Hematopoietic multipotent progenitor cell treated with erythropoietin and hydrocortisone succinate and interleukin-3 and kit ligand, for 4 days (in vitro differentiated cells): Measurements from ENCODE around the gene PARN.
"Not testable (repeated sequence)": the region's sequence is repeated elsewhere in the genome, so short reads cannot be mapped to it uniquely, and the experiment has no call there.

Experiments
- DNase-seq: peaks from one replicate; pipeline ENCODE4 v3.0.0-alpha.2; 2015

The PARN gene

DNA sequence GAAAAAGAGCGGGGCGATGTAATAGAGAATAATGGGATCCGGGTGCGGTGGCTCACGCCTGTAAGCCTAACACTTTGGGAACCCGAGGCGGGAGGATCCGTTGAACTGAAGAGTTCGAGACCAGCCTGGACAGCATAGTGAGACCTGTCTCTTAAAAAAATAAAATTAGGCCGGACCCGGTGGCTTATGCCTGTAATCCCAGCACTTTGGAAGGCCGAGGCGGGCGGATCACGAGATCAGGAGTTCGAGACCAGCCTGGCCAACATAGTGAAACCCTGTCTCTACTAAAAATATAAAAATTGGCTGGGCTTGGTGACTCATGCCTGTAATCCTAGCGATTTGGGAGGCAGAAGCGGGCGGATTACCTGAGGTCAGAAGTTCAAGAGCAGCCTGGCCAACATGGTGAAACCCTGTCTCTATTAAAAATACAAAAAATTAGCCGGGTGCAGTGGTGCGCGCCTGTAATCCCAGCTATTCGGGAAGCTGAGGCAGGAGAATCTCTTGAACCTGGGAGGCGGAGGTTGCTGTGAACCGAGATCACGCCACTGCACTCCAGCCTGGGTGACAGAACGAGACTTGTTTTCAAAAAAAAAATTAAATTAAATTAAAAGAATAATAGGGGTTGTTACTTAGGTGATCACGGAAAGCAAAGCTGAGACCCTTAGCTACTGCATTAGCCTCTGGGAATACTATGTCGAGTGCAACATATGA is 715 bp upstream of the PARN start:
- not testable (repeated sequence) for DNase-seq

DNA sequence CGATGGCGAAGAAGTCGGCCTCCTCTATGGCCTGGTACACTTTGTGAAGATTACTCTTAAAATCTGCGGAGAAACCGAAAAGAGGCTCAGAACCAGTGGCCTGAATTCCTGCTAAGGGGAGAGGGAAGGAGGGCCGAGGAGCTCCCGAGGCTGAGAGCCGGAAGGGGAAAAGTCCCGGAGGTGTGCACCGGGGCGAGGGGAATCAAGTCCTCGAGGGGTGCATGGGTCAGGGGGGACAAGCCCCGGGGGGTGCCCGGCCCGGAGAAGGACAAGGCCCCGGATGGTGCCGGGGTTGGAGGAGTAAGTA is 495 bp downstream of the PARN start:
- peak; percentile 57 for DNase-seq

DNA sequence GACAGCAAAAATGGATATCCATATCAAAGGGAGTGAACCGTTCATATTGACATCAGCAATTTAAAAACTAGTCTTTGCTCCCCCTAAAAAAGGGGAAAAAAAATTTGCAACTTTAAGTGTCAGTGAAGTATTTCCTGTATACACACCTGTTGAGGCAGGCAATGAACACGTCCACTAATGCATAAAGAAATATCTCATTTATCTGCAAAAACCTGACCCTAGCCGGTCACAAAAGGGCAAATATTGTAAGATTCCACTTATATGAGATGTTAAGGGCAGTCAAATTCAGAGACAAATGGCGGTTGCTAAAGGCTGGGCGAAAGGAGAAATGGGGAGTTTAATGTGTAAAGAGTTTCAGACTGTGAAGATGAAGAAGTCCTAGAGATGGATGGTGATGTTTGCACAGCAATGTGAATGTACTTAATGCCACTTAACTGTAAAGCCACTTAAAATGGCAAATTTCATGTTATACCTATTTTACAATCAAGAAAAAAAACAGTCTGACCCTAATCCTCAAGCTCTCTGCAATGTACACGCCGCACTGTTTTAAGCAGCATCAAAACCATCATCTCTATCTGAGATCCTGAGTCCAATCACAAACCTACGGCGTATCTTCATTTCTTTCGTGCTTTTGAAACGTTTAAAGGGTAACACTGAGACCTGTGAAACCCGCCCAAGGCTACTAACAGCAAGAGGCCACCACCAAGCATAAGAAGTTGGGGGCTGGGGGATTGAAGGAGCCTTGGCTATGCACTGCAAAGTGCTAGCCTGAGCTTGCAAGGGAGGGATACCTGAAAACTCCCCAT is 1.1 kb downstream of the PARN start:
- DNase-seq, result peak; percentile 38

DNA sequence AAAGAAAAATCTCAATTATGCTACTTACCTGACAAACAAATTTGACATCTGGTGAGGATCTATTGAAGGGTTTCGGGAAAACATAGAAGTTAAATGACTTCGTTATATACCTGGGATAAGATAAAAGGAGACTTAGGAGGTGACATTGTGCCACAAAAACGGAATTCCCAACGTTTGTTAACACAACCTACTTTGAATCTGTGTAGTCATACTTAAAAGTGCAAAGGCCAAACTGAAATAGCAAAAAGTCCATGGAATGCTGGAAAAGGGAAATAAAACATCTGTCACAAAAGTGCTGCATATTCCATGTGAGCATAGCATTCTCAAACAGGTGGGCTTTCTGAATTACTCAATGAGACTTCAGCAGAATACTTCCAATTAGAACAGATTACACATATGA is 3.0 kb downstream of the PARN start:
- no peak for DNase-seq

- DNase-seq, result no peak
These were observed 11.5 kb downstream of the PARN start for GRCh38 chr16:14618566-14618965.

DNA sequence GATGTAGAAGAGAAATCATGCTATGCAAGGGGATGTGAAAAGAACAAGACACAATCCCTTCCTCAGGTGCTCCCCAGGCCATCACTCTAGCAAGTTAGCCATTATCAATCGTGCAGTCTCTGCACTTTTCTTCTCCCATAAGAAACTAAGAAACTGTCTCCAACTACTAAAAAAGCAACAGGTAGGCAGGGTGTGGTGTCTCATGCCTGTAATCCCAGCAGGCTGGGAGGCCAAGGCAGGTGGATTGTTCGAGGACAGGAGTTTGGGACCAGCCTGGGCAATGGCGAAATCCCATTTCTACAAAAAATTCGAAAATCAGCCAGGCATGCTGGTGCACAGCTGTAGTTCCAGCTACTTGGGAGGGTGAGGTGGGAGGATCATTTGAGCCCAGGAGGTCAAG is 13.8 kb downstream of the PARN start:
- DNase-seq, result no peak

GRCh38 chr16:14613991-14614390 is 16.1 kb downstream of the PARN start:
- no peak for DNase-seq

DNA sequence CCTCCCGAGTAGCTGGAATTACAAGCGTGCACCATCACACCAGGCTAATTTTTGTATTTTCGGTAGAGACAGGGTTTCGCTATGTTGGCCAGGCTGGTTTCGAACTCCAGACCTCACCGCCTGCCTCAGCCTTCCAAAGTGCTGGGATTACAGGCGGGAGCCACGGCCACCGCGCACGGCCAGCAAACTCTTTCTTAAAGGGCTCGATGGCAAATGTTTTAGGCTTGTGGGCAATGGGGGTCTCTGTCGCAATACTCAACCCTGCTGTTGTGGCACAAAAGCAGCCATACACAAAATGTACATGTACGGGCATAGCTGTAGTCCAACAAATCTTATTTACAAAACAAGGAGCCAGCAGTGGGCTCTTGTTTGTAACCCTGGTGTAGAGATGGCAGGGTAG is 18.4 kb downstream of the PARN start:
- no peak for DNase-seq

DNA sequence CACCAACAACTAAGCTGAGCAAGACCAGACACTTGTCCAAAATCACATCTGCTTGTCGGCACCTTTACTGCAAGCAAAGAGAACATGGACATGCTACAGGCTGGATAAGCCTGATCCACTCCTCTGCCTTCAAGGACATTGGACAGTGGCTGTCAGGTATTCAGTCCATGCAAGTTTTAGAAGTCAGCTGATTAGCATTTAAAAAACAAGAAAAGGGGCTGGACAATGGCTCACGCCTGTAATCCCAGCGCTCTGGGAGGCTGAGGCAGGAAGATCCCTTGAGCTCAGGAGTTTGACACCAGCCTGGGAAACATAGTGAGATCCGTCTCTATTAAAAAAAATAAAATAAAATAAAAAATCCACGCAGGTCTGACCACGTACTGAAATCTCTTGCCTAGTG is 20.3 kb downstream of the PARN start:
- DNase-seq, result no peak

- DNase-seq, result no peak
These were observed 21.5 kb downstream of the PARN start for GRCh38 chr16:14608604-14609003.

- no peak for DNase-seq
These were observed 21.9 kb downstream of the PARN start for GRCh38 chr16:14608111-14608566.

- DNase-seq, result no peak
These were observed 24.0 kb downstream of the PARN start for GRCh38 chr16:14606102-14606501.

GRCh38 chr16:14602443-14602963 is 27.6 kb downstream of the PARN start:
- no peak for DNase-seq

GRCh38 chr16:14600164-14600563 is 29.9 kb downstream of the PARN start:
- peak; percentile 49 for DNase-seq

- no peak for DNase-seq
These were observed 43.3 kb downstream of the PARN start for GRCh38 chr16:14586637-14587305.

DNA sequence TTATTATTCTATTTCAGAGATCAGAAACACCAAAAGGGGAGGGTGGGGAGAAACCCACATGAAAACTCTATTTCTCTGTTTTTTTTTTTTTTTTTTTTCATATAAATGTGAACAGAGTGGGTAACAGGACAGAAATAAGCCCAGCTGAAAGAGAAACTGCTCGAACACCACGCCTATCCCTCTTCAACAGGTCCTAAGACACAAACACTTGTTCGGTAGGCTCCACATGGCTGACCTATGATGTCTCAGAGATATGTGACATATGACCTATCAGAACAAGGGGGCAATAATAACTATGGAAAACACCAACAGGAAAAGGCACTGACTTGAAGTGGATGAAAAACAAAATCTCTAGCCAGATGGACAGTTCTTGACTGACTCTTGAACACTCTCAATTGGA is 44.8 kb downstream of the PARN start:
- DNase-seq, result no peak

DNA sequence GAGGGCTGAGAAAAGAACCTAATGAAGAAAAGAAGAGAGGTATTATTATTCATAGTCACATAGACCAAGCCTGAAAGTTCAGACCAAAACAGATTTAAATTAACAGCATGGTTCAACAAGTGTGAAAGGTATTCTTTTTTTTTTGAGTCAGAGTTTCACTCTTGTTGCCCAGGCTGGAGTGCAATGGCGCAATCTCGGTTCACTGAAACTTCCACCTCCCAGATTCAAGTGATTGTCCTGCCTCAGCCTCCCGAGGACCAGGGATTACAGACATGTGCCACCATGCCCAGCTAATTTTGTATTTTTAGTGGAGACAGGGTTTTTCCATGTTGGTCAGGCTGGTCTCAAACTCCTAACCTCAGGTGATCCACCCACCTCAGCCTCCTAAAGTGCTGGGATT is 49.1 kb downstream of the PARN start:
- not testable (repeated sequence) for DNase-seq

DNA sequence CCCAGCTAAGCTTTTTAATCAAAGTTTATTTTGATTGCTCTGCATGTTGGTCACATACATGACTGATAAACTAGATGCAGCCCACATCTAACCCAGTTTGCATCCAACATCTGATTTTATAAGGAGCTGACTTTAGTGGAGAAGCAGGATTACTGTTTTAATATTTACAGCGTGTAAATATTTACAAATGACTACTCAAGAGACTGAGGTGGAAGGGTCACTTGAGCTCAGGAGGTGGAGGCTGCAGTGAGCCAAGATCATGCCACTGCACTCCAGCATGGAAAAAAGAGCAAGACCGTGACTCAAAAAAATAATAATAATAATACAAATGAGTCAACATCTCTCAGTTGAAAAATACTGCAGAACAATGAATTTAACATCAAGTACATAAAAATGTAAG is 50.8 kb downstream of the PARN start:
- DNase-seq, result no peak

GRCh38 chr16:14576532-14576931 is 53.5 kb downstream of the PARN start:
- DNase-seq, result no peak

GRCh38 chr16:14576069-14576468 is 54.0 kb downstream of the PARN start:
- no peak for DNase-seq

DNA sequence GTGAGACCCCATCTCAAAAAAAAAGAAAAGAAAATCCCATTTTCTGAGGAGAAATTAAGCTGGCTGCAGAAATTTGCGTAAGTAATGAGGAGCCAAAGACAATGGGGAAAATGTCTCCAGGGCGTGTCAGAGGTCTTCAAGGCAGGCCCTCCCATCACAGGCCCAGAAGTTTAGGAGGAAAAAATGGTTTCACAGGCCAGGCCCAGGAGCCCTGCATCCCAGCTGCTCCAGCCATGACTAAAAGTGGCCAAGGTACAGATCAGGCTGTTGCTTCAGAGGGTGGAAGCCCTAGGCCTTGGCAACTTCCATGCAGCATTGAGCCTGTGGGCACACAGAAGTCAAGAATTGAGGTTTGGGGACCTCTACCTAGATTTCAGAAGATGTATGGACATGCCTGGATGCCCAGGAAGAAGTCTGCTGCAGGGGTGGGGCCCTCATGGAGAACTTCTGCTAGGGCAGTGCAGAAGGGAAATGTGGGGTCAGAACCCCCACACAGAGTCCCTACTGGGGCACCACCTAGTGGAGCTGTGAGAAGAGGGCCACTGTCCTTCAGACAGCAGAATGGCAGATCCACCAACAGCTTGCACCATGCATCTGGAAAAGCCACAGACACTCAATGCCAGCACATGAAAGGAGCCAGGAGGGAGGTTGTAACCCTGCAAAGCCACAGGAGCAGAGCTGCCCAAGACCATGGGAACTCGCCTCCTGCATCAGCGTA is 55.2 kb downstream of the PARN start:
- not testable (repeated sequence) for DNase-seq

- no peak for DNase-seq
These were observed 57.5 kb downstream of the PARN start for GRCh38 chr16:14572535-14572934.

DNA sequence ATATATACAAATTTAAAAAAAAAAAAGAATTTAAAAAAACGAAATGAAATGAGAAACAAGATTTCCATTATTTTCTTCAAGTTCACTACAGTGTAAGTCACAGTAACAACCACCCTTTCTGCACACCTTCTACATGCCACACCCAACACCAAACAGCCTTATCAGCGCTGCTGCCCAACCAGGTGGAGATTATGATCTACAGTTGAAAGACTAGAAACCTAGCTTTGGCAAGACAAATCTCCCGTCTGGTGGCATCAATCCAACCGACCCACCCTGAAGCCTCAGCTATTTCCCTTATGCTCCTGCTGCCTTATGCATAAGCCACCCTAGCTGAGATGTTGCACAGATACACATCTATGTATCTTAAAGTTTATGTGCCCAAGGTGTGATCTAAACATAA is 60.8 kb downstream of the PARN start:
- DNase-seq, result peak; percentile 30
